ENCODE results near the gene TGFB2.

DNA sequence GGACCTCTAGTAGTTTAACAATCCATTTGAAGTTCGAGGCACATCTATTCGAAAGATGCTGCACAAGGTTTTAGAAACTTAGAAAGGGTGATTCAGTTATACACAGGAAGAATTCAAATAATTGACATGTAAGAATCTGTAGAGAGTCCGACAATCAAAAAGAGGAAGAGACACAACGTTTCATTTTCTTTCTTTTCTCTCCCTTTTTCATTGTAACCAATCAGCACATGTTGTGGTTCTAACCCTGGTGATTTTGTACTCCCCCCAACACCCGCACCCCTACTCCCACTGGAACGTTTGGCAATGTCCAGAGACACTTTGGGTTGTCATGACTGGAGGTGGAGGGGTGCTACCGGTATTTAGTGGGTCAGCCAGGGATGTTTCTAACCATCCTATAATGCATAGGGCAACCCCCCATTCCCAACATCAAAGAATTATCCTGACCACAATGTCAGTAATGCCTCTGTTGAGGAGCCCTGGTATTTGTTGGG, 4.9 kb downstream of the TGFB2 start:
- TF ChIP-seq, protein P1, sequence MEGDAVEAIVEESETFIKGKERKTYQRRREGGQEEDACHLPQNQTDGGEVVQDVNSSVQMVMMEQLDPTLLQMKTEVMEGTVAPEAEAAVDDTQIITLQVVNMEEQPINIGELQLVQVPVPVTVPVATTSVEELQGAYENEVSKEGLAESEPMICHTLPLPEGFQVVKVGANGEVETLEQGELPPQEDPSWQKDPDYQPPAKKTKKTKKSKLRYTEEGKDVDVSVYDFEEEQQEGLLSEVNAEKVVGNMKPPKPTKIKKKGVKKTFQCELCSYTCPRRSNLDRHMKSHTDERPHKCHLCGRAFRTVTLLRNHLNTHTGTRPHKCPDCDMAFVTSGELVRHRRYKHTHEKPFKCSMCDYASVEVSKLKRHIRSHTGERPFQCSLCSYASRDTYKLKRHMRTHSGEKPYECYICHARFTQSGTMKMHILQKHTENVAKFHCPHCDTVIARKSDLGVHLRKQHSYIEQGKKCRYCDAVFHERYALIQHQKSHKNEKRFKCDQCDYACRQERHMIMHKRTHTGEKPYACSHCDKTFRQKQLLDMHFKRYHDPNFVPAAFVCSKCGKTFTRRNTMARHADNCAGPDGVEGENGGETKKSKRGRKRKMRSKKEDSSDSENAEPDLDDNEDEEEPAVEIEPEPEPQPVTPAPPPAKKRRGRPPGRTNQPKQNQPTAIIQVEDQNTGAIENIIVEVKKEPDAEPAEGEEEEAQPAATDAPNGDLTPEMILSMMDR (IDR thresholded peaks at IDR 0.05): no peak
- TF ChIP-seq POLR2A (IDR thresholded peaks at IDR 0.05) (no peak), EP300 (IDR thresholded peaks at IDR 0.05) (no peak), POLR2AphosphoS5 (IDR thresholded peaks at IDR 0.05) (no peak)

Data from gastroesophageal sphincter (tissue), 3 donors.